K562 (cell line): ENCODE measurements around the gene HPS5. TPM values are rescaled to one million over a fixed set of nuclear protein-coding genes. Genes with fewer than 3 reads are reported as not detected.

Experiments used
- ATAC-seq: fragments of 200-7000 bp; cut with Tn5 transposase; 3 replicates; pipeline ENCODE4 v1.9.1; 2020; ENCODE audit warnings: moderate library complexity
- BruUV-seq: library from RNA; stranded (reverse); fragments of 400-500 nt; replicated peaks from 2 replicates; lab custom pipeline; 2021; lab: Mats Ljungman, UMichigan
- CTCF ChIA-PET: fragments of 300-600 bp; formaldehyde crosslinking; extraction: SDS; loops from one replicate; lab custom pipeline; 2021; ENCODE audit warnings: low intra/inter-chr PET ratio; lab: Yijun Ruan, JAX
- POLR2A ChIA-PET: fragments of 300-600, 350-650 bp; sonication (Branson Sonifier 250); formaldehyde crosslinking; extraction: SDS; loops from one replicate; lab custom pipeline; 2021; ENCODE audit warnings: antibody characterized with exemption, inconsistent platforms; lab: Yijun Ruan, JAX
- DNase-seq, 4 experiments: peaks; one replicate each; pipeline versions ENCODE4 v3.0.0 to v3.0.0-alpha.2; 2011 to 2018; ENCODE audit warnings: low spot score in 3 of 4, mixed read lengths in 3 of 4; ENCODE audit errors: extremely low read depth in 1 of 4
- FAIRE-seq: peaks from 2 replicates; lab custom pipeline; 2011; peaks lifted over from hg19 to GRCh38; lab: Jason Lieb, UNC
- H2AFZ ChIP-seq: 2 replicates; pipeline ENCODE4 v1.6.0; 2011; ENCODE audit warnings: low read depth, low read length, control low read depth, inconsistent platforms
- H3K27ac ChIP-seq: fragments of 200-600 bp; 3 replicates; pipeline ENCODE4 v1.8.0; 2011; ENCODE audit warnings: low read depth, mild to moderate bottlenecking, control low read depth, inconsistent platforms, low read length, moderate library complexity, mixed read lengths; ENCODE audit errors: extremely low read depth
- H3K27me3 ChIP-seq, 2 experiments: fragments of 300-600 bp in 1 of 2; 2 replicates in 1 of 2; 3 replicates in 1 of 2; pipeline versions ENCODE4 v1.6.0 to v1.8.0; 2011; ENCODE audit warnings: inconsistent platforms in 2 of 2, low read length in 2 of 2, mild to moderate bottlenecking in 1 of 2, mixed read lengths in 1 of 2, moderate library complexity in 1 of 2; ENCODE audit not compliant: control insufficient read depth in 2 of 2, insufficient read depth in 2 of 2
- H3K36me3 ChIP-seq: fragments of 300-600 bp; 3 replicates; pipeline ENCODE4 v1.8.0; 2011; ENCODE audit warnings: mild to moderate bottlenecking, low read length, inconsistent platforms; ENCODE audit not compliant: control insufficient read depth, insufficient read depth
- H3K4me1 ChIP-seq, 2 experiments: fragments of 200-600 bp in 1 of 2; replicated peaks in 1 of 2; 2 replicates in 1 of 2; 3 replicates in 1 of 2; pipeline versions ENCODE4 v1.5.1 to v1.8.0; 2011; ENCODE audit warnings: inconsistent platforms in 2 of 2, low read length in 2 of 2, mild to moderate bottlenecking in 1 of 2, mixed read lengths in 1 of 2, moderate library complexity in 1 of 2; ENCODE audit not compliant: control insufficient read depth in 2 of 2, insufficient read depth in 2 of 2
- H3K4me2 ChIP-seq: 2 replicates; pipeline ENCODE4 v1.6.1; 2011; ENCODE audit warnings: low read length, control low read depth, inconsistent platforms, mixed read lengths; ENCODE audit not compliant: insufficient read depth
- H3K4me3 ChIP-seq: fragments of 200-600 bp; sonication (generic), shearing (Covaris generic); 2 replicates; pipeline ENCODE4 v1.5.1; 2016; ENCODE audit warnings: control low read depth, inconsistent platforms
- H3K79me2 ChIP-seq: fragments of 200-600 bp; 3 replicates; pipeline ENCODE4 v1.8.0; 2011; ENCODE audit warnings: low read length, inconsistent platforms; ENCODE audit not compliant: control insufficient read depth, insufficient read depth
- H3K9ac ChIP-seq, 2 experiments: 2 replicates each; pipeline versions ENCODE4 v1.6.0 to v1.6.1; 2011; ENCODE audit warnings: low read depth in 2 of 2, low read length in 2 of 2, control low read depth in 1 of 2, inconsistent platforms in 1 of 2, mild to moderate bottlenecking in 1 of 2, mixed read lengths in 1 of 2; ENCODE audit not compliant: insufficient read depth in 1 of 2
- H3K9me1 ChIP-seq: one replicate; pipeline ENCODE4 v1.6.0; 2011; ENCODE audit warnings: inconsistent platforms, mild to moderate bottlenecking, low read length, moderate library complexity; ENCODE audit not compliant: control insufficient read depth, insufficient read depth
- H3K9me3 ChIP-seq: replicated peaks from 2 replicates; pipeline ENCODE4 v1.5.1; 2011; ENCODE audit warnings: low read depth, low read length, inconsistent platforms; ENCODE audit not compliant: control insufficient read depth, insufficient read depth
- H4K20me1 ChIP-seq: replicated peaks from 2 replicates; pipeline ENCODE4 v1.6.1; 2011; ENCODE audit warnings: low read length, inconsistent platforms, mixed read lengths; ENCODE audit not compliant: control insufficient read depth, insufficient read depth
- BHLHE40 ChIP-seq: IDR thresholded peaks from 2 replicates; pipeline ENCODE4 v1.6.1; 2011; ENCODE audit warnings: low read length, improper control_type of control experiment
- CEBPB ChIP-seq: fragments of 450-650 bp; IDR thresholded peaks from 2 replicates; pipeline ENCODE4 v1.6.1; 2016; ENCODE audit warnings: missing genetic modification characterization, missing compliant biosample characterization
- CEBPG ChIP-seq, 3 experiments: fragments of 200-800 bp in 1 of 3; sonication (Bioruptor generic) in 1 of 3; sonication (generic) in 1 of 3; formaldehyde crosslinking in 1 of 3; IDR thresholded peaks in 2 of 3; conservative IDR thresholded peaks in 1 of 3; 2 replicates each; pipeline versions ENCODE4 v1.6.1 to v1.8.0; 2016 to 2022; ENCODE audit warnings: missing compliant biosample characterization in 2 of 3, missing genetic modification characterization in 2 of 3, mild to moderate bottlenecking in 1 of 3, missing genetic modification reagents in 1 of 3
- MEIS2 ChIP-seq: fragments of 450-650 bp; IDR thresholded peaks from 2 replicates; pipeline ENCODE4 v1.6.1; 2014; ENCODE audit warnings: mild to moderate bottlenecking; ENCODE audit not compliant: partially characterized antibody
- NELFE ChIP-seq: IDR thresholded peaks from 2 replicates; pipeline ENCODE4 v1.6.1; 2011; ENCODE audit warnings: mild to moderate bottlenecking; ENCODE audit not compliant: insufficient read depth, insufficient read length
- RFX1 ChIP-seq: fragments of 450-650 bp; IDR thresholded peaks from 2 replicates; pipeline ENCODE4 v1.6.1; 2016; ENCODE audit warnings: mild to moderate bottlenecking, moderate library complexity
- SRSF1 ChIP-seq: fragments of 200-400 bp; formaldehyde crosslinking; IDR thresholded peaks from 2 replicates; pipeline ENCODE4 v1.6.1; 2017; ENCODE audit warnings: mild to moderate bottlenecking, low read depth, low read length, moderate library complexity
- ZC3H11A ChIP-seq: IDR thresholded peaks from 2 replicates; pipeline ENCODE4 v1.6.1; 2012; ENCODE audit warnings: low read depth, low read length, improper control_type of control experiment
- ZNF24 ChIP-seq: fragments of 450-650 bp; IDR thresholded peaks from 2 replicates; pipeline ENCODE4 v1.6.1; 2016
- ZNF551 ChIP-seq: fragments of 250-450 bp; sonication (Bioruptor Pico); IDR thresholded peaks from 2 replicates; pipeline ENCODE4 v1.5.0; 2021; ENCODE audit warnings: mild to moderate bottlenecking, moderate library complexity
- WGBS: fragments of 100-300 bp; shearing (Covaris generic); methylation state at CpG from one replicate; pipeline ENCODE4 v1.1.6; 2016; ENCODE audit warnings: low coverage, mixed read lengths; ENCODE audit not compliant: insufficient coverage; ENCODE audit errors: missing lambda C conversion rate; 5-methylcytosine and 5-hydroxymethylcytosine counted together
- in situ Hi-C: fragments of 300-500 bp; cut with MboI; formaldehyde crosslinking; loops from 4 replicates; pipeline ENCODE4 v1.15.0; 2018; ENCODE audit warnings: inconsistent platforms, mixed read lengths
- intact Hi-C: fragments of 100-400 bp; cut with micrococcal nuclease; formaldehyde crosslinking; loops from 2 replicates; pipeline ENCODE4 v1.14.2; 2022
- polyA plus RNA-seq, 8 experiments: library from polyadenylated mRNA; depleted of rRNA in 4 of 8; stranded (reverse) in 5 of 8; unstranded in 3 of 8; fragments of >200 nt; fragmentation: Nextera tagmentation in 2 of 8; fragmentation: Illumina TruSeq in 1 of 8; extraction: Ambion mirVana in 2 of 8; extraction: Trizol in 1 of 8; gene quantifications; 2 replicates each; pipeline versions ENCODE4 v1.2.1 to v1.2.3, GENCODE V29; 2011 to 2014; ENCODE audit warnings: inconsistent platforms in 1 of 8, missing spikeins in 1 of 8
- total RNA-seq, 7 experiments: library from RNA; depleted of rRNA in 6 of 7; stranded (reverse); fragments of >200 nt in 6 of 7; fragmentation: Illumina TruSeq in 2 of 7; extraction: Trizol in 2 of 7; gene quantifications; 2 replicates each; pipeline versions ENCODE4 v1.2.1 to v1.2.3, GENCODE V29; 2011 to 2021; ENCODE audit warnings: low replicate concordance in 1 of 7
- TF ChIP-seq, protein P1 (sequence below): fragments of 450-650 bp; IDR thresholded peaks from 2 replicates; pipeline ENCODE4 v1.6.1; 2016; ENCODE audit warnings: mild to moderate bottlenecking, moderate library complexity

Gene HPS5
- total and polyA plus RNA-seq, 9 of the 15 experiments (the other 6 are each of a cell fraction or from before 2014, with no cell fraction given), result 12.2 to 28.1 (median 16.8) TPM

DNA sequence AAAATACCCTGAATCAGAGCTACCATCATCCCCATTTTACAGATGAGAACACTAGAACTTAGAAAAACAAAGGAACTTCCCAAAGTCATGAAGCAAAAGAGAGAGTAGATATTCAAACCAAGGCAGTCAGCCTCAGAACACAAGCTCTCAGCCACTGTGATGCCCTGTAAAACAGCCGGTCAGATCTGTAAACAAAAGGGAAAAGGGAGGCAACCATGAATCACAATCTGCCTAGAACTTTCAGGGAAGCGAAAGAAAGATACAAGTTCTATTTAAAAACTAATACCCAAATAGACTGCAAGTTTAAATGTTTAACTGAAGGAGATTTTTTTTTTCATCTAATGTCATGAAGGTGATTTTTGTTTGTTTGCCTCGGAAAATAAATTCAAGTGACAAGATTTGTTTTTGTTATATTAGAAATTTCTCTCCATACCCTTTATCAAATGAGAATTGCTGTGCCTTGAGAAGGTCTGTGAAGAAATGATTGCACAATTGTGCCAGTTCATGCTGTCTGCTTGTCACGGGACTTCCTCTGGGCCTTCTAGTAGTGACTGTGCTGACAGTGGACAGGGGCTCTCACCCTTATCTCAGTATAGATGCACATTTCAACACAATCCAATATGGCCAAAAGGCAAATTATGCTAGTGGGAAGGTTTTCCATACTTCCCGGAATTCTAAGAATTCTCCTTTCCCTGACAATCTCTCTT is 44.2 kb downstream of the HPS5 start:
- Histone ChIP-seq H3K9me1 (no peaks in the 10 kb centered on the region), H4K20me1 (no peaks in the 10 kb centered on the region), H3K4me3 (no peak overlapping the region), H3K4me1 (no peaks in the 10 kb centered on the region), H3K79me2 (no peaks in the 10 kb centered on the region), H3K27me3 (no peaks in the 10 kb centered on the region), H3K4me2 (no peak overlapping the region), H3K27ac (no peak overlapping the region), H2AFZ (no peak overlapping the region), H3K9me3 (no peaks in the 10 kb centered on the region), H3K9ac (no peak overlapping the region), H3K36me3 (peaks cover 35% of the 10 kb centered on the region; the same call in 2 of the 3 replicates)
- intact Hi-C loops (no loop called here), in situ Hi-C loops (no loop called here)
- FAIRE-seq (no peak), ATAC-seq (peak; percentile 60; the same call in 2 of the 3 replicates), DNase-seq (peak in 1 of 4 experiments; percentile 8)
- WGBS, result 63% methylated on average over 5 of the region's 5 CpGs
- no TSS peak for BruUV-seq
- ChIA-PET CTCF (no interaction called here), POLR2A (interaction anchor here (0.6 kb wide), 1 partner anchor 249 kb away, joined by 3 read pairs; no protein-coding TSS in a partner anchor)
- TF ChIP-seq SRSF1, result no peak
- peak; percentile 66 for TF ChIP-seq BHLHE40
- TF ChIP-seq MEIS2, result no peak
- TF ChIP-seq CEBPG (CRISPR knock-in tag; IDR thresholded peaks at IDR 0.05), result 0 out of 2 replicates have a peak, but pooled peaks have one; percentile 11
- peak; percentile 20 to 64; a peak in 3 of 4 replicates for TF ChIP-seq CEBPG (tag; conservative IDR thresholded peaks at IDR 0.05 in 1 of 2, IDR thresholded peaks at IDR 0.05 in 1 of 2)
- TF ChIP-seq, protein P1, sequence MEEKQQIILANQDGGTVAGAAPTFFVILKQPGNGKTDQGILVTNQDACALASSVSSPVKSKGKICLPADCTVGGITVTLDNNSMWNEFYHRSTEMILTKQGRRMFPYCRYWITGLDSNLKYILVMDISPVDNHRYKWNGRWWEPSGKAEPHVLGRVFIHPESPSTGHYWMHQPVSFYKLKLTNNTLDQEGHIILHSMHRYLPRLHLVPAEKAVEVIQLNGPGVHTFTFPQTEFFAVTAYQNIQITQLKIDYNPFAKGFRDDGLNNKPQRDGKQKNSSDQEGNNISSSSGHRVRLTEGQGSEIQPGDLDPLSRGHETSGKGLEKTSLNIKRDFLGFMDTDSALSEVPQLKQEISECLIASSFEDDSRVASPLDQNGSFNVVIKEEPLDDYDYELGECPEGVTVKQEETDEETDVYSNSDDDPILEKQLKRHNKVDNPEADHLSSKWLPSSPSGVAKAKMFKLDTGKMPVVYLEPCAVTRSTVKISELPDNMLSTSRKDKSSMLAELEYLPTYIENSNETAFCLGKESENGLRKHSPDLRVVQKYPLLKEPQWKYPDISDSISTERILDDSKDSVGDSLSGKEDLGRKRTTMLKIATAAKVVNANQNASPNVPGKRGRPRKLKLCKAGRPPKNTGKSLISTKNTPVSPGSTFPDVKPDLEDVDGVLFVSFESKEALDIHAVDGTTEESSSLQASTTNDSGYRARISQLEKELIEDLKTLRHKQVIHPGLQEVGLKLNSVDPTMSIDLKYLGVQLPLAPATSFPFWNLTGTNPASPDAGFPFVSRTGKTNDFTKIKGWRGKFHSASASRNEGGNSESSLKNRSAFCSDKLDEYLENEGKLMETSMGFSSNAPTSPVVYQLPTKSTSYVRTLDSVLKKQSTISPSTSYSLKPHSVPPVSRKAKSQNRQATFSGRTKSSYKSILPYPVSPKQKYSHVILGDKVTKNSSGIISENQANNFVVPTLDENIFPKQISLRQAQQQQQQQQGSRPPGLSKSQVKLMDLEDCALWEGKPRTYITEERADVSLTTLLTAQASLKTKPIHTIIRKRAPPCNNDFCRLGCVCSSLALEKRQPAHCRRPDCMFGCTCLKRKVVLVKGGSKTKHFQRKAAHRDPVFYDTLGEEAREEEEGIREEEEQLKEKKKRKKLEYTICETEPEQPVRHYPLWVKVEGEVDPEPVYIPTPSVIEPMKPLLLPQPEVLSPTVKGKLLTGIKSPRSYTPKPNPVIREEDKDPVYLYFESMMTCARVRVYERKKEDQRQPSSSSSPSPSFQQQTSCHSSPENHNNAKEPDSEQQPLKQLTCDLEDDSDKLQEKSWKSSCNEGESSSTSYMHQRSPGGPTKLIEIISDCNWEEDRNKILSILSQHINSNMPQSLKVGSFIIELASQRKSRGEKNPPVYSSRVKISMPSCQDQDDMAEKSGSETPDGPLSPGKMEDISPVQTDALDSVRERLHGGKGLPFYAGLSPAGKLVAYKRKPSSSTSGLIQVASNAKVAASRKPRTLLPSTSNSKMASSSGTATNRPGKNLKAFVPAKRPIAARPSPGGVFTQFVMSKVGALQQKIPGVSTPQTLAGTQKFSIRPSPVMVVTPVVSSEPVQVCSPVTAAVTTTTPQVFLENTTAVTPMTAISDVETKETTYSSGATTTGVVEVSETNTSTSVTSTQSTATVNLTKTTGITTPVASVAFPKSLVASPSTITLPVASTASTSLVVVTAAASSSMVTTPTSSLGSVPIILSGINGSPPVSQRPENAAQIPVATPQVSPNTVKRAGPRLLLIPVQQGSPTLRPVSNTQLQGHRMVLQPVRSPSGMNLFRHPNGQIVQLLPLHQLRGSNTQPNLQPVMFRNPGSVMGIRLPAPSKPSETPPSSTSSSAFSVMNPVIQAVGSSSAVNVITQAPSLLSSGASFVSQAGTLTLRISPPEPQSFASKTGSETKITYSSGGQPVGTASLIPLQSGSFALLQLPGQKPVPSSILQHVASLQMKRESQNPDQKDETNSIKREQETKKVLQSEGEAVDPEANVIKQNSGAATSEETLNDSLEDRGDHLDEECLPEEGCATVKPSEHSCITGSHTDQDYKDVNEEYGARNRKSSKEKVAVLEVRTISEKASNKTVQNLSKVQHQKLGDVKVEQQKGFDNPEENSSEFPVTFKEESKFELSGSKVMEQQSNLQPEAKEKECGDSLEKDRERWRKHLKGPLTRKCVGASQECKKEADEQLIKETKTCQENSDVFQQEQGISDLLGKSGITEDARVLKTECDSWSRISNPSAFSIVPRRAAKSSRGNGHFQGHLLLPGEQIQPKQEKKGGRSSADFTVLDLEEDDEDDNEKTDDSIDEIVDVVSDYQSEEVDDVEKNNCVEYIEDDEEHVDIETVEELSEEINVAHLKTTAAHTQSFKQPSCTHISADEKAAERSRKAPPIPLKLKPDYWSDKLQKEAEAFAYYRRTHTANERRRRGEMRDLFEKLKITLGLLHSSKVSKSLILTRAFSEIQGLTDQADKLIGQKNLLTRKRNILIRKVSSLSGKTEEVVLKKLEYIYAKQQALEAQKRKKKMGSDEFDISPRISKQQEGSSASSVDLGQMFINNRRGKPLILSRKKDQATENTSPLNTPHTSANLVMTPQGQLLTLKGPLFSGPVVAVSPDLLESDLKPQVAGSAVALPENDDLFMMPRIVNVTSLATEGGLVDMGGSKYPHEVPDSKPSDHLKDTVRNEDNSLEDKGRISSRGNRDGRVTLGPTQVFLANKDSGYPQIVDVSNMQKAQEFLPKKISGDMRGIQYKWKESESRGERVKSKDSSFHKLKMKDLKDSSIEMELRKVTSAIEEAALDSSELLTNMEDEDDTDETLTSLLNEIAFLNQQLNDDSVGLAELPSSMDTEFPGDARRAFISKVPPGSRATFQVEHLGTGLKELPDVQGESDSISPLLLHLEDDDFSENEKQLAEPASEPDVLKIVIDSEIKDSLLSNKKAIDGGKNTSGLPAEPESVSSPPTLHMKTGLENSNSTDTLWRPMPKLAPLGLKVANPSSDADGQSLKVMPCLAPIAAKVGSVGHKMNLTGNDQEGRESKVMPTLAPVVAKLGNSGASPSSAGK, result no peak
- peak; percentile 92 for TF ChIP-seq CEBPB (tag)
- TF ChIP-seq ZC3H11A, result no peak
- no peak for TF ChIP-seq ZNF551 (CRISPR knock-in tag)
- peak; percentile 76 for TF ChIP-seq ZNF24
- no peak for TF ChIP-seq NELFE
- TF ChIP-seq RFX1, result no peak
